ENCODE results near the gene KLHL42.
A peak's percentile ranks its signal among the peaks of the same experiment; 100 is the strongest.
"Not testable (repeated sequence)": the region's sequence is repeated elsewhere in the genome, so short reads cannot be mapped to it uniquely, and the experiment has no call there.

KLHL42 gene, protein sequence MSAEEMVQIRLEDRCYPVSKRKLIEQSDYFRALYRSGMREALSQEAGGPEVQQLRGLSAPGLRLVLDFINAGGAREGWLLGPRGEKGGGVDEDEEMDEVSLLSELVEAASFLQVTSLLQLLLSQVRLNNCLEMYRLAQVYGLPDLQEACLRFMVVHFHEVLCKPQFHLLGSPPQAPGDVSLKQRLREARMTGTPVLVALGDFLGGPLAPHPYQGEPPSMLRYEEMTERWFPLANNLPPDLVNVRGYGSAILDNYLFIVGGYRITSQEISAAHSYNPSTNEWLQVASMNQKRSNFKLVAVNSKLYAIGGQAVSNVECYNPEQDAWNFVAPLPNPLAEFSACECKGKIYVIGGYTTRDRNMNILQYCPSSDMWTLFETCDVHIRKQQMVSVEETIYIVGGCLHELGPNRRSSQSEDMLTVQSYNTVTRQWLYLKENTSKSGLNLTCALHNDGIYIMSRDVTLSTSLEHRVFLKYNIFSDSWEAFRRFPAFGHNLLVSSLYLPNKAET

DNA sequence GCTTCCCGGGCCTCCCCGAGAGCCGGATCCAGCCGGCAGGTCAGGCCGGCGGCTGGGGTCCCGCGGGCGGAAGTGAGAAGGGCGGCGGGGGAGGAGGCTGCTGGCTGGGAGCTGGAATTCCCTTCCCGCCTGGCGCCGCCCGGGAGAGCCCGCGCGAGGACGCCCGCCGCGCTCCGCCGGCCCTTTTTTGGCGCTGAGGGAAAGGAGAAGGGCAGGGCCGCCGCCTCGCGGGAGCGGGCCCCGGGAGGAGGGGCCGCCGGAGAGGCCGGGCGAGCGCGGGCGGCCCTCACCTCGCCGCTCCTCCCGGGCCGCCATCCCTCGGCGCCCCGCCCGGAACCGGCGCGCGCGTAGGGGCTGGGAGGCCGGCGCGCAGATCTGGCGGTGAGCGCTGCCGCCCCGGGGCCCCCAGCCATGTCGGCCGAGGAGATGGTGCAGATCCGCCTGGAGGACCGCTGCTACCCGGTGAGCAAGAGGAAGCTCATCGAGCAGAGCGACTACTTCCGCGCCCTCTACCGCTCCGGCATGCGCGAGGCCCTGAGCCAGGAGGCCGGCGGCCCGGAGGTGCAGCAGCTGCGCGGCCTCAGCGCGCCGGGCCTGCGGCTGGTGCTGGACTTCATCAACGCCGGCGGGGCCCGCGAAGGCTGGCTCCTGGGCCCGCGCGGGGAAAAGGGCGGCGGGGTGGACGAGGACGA is at the start of gene KLHL42, which contains the start of gene MANSC4:
Gene KLHL42, plus strand, starts transcription at position 314 of the 692 bp plus-strand sequence. Its CDS starts 98 bp downstream, at position 412.
Gene MANSC4, minus strand, starts transcription at position 317 of the 692 bp plus-strand sequence. CDS start 8,960 bp downstream, outside the sequence.
- no peak for FAIRE-seq

DNA sequence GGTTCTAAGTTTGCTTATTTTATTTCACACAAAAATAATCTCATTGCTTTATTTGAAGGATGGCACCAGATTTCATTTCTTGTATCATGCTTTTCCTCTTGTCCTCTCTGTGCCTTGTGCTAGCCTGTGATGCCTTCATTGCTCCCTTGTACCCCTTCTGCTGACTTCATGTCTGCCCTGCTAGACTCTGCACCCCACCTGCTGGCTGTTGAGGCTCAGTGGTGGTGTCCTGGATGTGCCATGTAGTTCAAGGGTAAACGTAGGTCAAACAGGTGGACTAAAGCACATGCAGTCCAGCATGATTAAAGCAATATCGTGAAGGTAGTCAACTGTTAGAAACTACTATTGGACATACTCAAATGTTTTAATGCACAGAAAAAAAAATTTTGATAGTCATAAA is 47.8 kb upstream of the KLHL42 start:
- FAIRE-seq: no peak

DNA sequence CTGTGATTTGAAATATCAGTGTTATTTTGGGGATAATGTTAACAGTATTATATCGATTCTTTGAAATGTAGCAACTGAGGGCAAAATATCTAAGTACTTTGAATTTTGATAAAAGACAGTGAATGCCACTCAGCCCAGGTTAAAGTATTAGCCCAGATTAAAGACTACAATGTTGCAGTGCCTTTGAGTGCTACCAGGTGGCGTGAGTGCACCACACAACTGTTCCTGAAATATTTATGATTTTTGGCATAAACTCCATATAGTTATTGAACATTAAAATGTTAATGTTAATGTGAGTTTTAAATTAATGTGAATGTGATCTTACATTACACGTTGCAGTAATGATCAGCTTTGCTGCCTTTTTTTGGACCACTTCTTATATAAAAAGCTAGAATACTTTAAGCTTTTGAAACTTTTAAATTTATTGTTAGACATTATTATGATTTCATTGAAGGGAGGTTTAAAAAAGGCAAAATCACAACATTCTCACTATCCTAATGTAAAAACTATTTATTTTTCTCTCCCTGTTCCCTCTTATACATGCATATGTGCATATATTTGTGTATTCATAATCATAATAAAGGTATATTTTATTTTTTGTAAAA is 46.9 kb upstream of the KLHL42 start:
- peak; percentile 65 for FAIRE-seq

DNA sequence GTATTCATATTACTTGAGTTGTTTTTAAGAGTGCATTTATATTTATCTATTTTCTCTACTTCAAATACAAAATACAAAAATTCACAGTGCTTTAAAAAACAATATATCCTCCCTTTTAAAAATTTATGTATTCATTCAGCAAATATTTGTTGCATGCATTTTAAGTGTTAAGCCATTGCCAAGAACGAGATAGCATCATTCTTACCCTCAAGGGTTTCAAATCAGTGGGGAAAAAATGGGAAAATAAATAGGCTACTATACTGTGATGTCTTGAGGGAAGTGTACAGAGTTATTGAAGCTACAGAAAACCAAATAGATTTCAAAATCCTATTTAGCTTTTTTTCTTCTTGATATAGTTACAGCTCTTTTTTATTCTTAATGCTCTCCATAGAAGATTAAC is 46.2 kb upstream of the KLHL42 start:
- no peak for FAIRE-seq

DNA sequence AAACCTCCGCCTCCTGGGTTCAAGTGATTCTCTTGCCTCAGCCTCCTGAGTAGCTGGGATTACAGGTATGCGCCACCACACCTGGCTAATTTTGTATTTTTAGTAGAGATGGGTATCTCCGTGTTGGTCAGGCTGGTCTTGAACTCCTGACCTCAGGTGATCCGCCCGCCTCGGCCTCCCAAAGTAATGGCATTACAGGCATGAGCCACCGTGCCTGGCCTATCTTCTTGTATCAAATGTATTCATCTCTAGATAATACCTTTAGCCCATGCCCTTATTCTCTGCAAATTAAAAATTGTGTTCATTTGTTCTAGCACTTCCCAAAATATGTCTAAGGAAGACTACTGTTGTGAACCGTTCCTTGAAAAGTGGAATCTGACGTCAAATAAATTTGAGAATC is 45.7 kb upstream of the KLHL42 start:
- FAIRE-seq: not testable (repeated sequence)

DNA sequence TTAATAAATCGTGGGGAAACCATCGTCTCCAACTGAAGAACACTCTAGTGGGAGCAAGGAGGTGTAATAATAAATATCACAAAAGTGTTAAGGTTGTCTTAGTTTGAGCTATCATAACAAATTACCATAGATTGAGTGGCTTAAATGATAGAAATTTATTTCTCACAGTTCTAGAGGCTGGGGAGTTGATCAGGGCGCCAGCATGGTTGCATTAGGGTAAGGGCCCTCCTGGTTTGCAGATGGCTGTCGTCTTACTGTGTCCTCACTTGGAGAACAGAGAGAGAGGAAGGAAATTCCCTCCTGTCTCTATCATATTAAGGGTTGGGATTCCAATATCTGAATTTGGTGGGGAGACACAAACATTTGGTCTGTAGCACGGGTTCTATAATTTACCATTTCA is 36.4 kb upstream of the KLHL42 start:
- FAIRE-seq: no peak

DNA sequence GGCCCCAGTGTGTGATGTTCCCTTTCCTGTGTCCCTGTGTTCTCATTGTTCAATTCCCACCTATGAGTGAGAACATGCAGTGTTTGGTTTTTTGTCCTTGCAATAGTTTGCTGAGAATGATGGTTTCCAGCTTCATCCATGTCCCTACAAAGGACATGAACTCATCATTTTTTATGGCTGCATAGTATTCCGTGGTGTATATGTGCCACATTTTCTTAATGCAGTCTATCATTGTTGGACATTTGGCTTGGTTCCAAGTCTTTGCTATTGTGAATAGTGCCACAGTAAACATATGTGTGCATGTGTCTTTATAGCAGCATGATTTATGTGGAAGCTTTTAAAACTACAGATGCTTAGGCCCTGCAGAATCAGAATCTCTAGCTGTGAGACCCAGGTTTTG is 34.3 kb upstream of the KLHL42 start:
- FAIRE-seq: not testable (repeated sequence)

DNA sequence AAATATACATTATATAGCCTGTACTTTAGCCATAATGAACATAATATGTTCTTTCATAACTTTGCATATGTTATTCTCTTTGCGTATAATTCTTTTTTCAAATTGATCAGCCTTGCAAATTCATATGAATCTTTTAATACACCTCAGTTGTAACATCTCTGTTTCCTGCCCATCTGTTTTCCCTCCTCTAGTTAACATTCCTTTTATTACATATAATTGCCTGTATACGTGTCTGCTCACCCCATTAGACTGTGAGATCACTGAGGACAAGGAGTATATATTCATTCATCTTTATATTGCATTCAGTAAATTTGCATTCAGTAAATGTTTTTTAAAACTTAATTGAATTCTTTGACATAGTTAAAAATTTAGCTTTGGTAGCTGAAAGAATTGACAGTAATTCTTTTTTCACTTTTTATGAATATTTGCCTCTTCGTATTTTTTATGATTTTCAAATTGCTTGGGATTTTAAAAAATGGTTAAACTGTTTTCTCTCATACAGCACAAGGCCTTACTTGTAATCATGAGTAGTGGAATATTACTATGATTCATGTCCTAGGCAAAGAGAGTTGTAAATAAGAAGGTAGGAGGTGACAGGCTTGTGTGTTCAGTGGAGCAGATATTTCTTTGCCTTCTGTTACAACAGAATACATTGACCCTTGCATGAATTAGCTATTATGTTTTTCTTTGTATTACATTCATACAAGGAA is 32.8 kb upstream of the KLHL42 start:
- FAIRE-seq: no peak

DNA sequence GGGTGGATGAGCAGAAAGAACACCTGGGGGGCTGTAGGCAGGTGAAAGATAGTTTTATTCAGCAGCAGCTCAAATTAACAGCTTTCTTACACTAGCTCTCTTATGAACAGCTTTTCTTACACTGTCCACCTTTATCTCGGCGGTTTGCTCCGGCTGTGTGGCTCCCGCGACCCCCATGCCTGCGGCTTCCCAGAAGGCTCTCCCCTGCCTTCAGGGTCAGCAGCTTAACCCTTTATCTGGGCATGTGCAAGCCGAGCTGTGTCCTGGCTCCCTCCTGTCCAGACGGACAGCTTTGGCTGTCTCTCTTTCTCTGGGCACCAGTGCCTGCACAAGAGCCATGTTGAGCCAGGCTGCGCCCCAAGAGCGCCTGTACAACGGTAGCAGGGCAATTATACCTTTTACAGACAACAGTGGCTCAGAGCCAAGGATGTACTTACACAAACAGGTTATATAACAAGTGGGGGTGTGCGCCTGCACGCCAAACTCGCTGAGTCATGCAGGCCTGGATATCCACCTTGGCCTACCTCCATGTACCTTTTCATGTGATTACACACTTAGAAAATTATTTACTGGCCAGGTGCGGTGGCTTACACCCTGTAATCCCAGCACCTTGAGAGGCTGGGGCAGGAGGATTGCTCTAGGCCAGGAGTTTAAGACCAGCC is 28.5 kb upstream of the KLHL42 start:
- no peak for FAIRE-seq

DNA sequence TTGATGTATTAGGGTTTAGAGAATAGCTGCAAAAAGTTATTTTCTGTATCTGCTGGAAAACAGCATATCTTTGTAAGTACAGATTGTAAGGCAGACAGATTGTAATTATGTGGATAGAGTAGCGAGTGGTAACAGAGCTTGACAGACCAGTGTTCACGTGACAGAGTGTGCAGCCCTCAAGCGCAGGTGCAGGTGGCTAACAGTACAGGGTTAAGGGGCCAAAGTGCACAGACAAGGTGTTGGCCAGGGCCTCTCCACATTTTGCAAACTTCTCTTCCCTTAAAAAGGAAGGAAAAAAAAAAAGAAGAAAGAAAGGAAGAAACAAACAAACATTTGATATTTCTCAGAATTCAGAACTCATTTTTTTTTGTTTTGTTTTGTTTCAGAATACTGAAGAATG is 25.2 kb upstream of the KLHL42 start:
- FAIRE-seq: no peak

DNA sequence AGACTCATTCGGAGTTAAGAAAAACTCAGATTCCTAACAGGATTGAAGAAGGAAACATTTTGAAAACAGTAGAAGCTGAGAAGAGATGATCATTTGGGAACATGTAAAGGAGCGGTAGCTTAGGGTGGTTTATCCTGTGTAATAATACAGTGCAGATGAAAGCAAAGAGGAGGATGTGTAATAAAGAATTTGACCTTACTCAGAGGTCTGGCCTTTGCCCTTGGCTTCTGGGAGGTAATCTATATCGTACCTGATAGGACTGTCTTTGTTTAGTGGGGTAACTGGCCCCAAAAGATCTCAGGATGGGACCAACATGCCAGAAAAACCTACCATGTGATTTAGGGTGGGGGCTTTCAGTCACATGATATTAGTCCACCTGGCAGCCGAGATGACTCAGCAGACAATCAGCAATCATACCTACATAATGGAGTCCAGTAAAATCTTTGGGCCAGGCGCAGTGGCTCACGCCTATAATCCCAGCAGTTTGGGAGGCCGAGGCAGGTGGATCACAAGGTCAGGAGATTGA is 23.3 kb upstream of the KLHL42 start:
- no peak for FAIRE-seq

DNA sequence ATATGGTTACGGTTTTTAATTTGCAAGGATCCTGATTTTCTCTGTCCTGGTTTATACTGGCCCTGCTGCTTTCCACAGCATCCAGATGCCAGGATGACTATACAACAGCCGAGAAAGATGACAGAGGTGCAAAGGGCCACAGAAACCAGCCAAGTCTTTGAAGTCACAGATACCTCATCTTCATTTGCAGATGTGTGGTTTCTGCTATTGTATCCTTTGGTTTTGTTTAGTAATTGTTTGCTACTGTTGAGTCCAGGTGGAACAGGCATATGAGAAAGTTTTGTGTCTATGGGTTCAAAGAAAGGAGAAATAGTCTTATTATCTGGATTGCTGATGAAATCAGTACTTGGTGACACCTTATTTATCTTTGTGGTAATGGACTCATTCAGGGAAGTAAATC is 17.3 kb upstream of the KLHL42 start:
- no peak for FAIRE-seq

DNA sequence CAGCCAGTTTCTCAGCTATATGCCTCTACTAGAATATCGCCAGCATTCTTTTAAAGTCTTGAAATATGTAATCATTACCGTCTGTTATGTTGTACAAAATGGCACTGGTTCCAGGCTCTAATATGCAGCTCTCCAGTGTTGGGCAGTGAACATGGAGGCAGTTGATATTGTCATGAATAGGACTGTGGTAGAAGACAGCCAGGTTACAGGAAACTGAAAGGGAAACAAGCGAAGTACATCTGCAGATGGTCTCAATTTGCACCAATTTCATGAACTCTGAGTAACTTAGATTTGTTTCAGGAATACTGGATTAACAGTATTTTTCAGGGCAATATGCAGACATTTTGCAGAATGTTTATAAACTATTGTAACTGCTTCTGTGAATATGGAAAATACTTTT is 13.4 kb upstream of the KLHL42 start:
- FAIRE-seq: no peak

DNA sequence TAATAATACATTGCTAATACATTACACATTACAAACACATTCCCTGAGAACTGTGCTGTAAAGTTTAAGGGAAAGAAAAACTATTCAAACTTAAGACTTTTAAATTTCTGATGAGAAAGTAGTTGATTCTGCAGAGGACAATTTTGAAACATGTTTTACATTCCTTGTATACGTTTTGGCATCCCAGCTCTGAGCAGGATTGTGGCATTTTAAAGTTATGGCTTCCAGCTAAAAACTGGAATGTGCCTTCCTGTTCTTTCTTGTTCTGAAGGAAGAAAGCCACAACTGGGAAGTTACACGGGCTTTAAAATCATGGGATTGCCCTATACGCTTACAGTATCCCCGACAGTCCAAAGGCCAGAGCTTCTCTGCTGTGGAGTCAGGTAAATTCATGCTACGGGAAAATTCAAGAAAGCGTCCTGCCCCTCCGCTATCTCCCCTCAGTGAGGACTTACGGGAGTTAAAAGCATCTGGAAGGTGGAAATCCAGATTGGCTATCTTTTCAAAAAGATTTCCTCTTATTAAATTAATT is 10.8 kb upstream of the KLHL42 start:
- FAIRE-seq: no peak

DNA sequence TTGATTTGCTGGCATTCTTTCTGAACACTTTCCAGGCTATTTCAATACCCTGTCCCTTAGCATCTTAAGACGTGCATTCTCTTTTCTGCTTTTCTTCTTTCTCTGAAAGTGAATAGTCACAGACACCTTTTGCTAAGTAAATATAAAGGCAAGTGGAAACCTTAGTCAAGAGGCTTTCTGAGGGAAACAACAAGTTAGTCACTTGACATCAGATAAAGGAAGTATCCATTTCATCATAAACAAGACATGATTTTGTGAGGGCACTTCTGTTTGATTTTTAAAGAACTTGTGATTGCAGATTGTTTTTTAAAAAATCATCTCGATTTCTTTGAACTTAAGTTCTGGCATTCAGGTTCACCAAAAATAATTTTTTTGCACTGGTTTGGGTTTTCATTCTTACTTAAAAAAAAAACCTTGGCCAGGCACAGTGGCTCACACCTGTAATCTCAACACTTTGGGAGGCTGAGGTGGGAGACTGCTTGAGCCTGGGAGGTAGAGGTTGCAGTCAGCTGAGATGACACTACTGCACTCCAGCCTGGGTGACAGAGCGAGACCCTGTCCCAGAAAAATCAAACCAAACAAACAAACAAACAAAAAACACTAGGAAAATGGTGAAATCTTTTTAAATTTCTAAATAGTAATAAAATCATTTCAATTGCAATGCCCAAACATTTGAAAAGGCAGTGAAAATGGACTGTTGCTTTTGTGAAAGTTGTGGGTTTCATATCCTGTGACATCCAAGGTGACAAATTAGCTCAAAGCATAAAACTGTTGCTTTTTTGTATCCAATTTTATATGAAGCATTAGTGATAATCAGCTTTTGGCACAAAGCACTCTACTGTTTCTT is 8.3 kb upstream of the KLHL42 start:
- no peak for FAIRE-seq

DNA sequence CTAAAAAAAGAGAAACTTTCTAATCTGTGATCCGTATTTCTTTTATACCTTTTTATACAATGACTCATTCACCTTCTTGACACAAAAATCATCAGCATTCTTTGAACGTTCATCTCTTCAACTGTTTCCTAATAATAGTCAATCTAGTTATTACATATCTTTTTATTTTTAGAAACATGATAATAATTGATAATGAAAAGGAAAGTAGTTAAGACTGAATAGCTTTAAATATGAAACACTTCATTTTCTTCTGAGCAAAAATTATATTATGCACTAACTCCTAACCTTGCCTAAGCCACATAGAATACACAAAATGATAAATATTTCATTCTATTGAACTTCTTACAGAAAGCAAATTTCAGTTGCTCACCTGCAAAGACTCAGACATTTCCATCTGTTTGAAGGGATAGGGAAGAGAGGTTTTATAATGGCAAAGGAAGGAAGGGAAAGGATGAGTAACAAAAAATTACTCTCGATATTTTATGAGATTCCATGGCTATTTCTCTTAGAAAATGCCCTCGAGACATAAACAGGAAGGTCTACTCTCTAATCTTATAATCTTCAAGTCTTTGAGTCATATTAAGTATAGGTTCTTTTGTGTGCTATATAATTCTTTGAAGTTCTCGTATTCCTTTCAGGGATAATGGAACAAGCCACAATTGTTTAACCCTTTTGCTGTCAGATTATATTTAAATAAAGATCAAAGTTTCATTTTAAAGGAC is 7.5 kb upstream of the KLHL42 start:
- no peak for FAIRE-seq

DNA sequence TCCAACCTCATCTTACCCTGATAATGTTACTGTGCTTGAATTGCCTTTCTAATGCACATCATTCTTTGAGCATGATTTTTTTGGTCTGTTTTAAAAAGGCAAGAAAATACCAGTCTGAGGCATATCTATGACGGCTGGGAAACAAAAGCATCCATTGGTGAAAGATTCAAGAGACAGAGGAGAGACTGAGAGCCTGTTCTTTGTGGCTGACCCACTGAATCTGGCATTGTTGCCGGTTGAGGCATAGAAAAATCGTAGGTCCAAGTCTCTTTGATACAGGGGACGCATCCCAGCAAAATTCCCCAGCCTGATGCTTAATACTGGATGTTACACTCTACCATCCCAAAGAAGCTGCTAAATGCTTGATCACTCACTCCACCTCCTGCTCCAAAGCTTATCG is 2.9 kb upstream of the KLHL42 start:
- no peak for FAIRE-seq

DNA sequence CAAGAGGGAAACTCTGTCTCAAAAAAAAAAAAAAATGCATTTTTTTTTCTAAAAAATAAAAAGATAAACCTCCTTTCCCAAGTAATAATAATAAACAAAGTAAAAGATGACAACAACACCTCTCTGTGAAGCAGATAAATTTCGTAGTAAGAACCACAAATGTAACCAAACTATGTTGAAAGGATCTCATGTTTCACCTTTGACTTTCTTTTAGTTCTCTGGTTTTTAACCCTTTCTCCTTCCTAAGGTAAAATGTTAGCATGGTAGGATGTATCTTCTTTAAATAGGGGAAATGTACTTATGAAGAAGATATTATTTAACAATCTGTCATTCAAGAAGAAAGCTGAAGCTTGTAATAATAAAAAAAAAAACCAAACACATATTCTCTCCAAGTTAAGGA is 1.8 kb upstream of the KLHL42 start:
- no peak for FAIRE-seq

DNA sequence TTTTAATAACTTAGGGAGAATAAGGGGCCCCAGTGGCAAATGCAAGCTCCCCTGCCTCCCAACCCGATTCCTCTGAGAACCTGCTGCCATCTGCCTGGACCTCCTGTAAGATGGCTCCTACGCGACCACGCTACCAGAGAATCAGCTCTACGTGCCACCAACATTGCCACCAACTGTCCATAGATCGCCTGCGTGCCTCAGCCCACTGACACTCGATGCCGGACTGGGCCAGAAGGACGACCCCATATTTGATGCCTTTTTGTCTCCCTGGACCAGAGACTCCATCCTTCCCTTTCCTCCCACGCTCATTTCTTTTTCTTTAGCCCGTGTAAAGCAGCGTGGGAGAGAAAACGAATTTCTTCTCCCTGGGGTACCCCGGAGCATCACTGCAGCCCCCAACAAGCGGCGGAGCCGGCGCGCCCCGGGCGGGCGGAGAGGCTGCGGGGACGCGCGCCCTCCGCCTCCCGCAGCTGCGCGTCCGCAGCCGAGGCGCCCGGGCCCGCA is 565 bp upstream of the KLHL42 start:
- FAIRE-seq: no peak
